Jurkat, Clone E6-1 (cell line): Measurements from ENCODE around the gene PIK3IP1.
A peak's percentile ranks its signal among the peaks of the same experiment; 100 is the strongest.

Experiments used
- DNase-seq: peaks from one replicate; pipeline ENCODE4 v3.0.0-alpha.2; 2011; ENCODE audit warnings: low read depth, low spot score
- H3K4me3 ChIP-seq: 2 replicates; pipeline ENCODE4 v1.5.1; 2011; ENCODE audit warnings: mild to moderate bottlenecking, low read length, control low read depth, moderate library complexity

Gene PIK3IP1

GRCh38 chr22:31284281-31285155 lies 7.8 kb downstream of the PIK3IP1 start:
- no peak overlapping the region for H3K4me3 ChIP-seq
- peak; percentile 22 for DNase-seq

GRCh38 chr22:31282748-31283468 lies 9.4 kb downstream of the PIK3IP1 start:
- no peak for DNase-seq
- no peak overlapping the region for H3K4me3 ChIP-seq

GRCh38 chr22:31281733-31282132 lies 10.6 kb downstream of the PIK3IP1 start:
- no peak overlapping the region for H3K4me3 ChIP-seq
- DNase-seq, result no peak

GRCh38 chr22:31279821-31280505 lies 12.3 kb downstream of the PIK3IP1 start:
- H3K4me3 ChIP-seq, result no peak overlapping the region
- no peak for DNase-seq

- H3K4me3 ChIP-seq, result no peak overlapping the region
- no peak for DNase-seq
Measured at GRCh38 chr22:31279327-31279669, 13.0 kb downstream of the PIK3IP1 start.

- peak; percentile 41 for DNase-seq
- H3K4me3 ChIP-seq, result no peak overlapping the region
Measured at GRCh38 chr22:31278626-31279326, 13.5 kb downstream of the PIK3IP1 start.

DNA sequence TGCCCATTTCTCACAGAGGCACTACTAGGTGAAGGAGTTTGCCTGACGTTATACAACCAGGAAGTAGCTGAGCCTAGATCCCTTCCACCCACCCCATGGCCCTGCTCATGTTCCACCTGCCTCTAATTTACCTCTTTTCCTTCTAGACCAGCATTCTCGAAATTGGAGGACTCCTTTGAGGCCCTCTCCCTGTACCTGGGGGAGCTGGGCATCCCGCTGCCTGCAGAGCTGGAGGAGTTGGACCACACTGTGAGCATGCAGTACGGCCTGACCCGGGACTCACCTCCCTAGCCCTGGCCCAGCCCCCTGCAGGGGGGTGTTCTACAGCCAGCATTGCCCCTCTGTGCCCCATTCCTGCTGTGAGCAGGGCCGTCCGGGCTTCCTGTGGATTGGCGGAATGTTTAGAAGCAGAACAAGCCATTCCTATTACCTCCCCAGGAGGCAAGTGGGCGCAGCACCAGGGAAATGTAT lies 14.1 kb downstream of the PIK3IP1 start:
- no peak overlapping the region for H3K4me3 ChIP-seq

GRCh38 chr22:31277741-31278140 lies 14.5 kb downstream of the PIK3IP1 start:
- no peak for DNase-seq
- no peak overlapping the region for H3K4me3 ChIP-seq

More for the DNA sequence above, 14.1 kb downstream of the PIK3IP1 start:
- no peak for DNase-seq

DNA sequence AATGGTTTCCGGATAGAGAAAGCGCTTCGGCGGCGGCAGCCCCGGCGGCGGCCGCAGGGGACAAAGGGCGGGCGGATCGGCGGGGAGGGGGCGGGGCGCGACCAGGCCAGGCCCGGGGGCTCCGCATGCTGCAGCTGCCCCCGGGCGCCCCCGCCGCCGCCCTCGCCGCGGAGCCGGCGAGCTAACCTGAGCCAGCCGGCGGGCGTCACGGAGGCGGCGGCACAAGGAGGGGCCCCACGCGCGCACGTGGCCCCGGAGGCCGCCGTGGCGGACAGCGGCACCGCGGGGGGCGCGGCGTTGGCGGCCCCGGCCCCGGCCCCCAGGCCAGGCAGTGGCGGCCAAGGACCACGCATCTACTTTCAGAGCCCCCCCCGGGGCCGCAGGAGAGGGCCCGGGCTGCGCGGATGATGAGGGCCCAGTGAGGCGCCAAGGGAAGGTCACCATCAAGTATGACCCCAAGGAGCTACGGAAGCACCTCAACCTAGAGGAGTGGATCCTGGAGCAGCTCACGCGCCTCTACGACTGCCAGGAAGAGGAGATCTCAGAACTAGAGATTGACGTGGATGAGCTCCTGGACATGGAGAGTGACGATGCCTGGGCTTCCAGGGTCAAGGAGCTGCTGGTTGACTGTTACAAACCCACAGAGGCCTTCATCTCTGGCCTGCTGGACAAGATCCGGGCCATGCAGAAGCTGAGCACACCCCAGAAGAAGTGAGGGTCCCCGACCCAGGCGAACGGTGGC lies 15.7 kb downstream of the PIK3IP1 start:
- DNase-seq, result no peak
- H3K4me3 ChIP-seq, result no peak overlapping the region

GRCh38 chr22:31275576-31275975 lies 16.7 kb downstream of the PIK3IP1 start:
- no peak overlapping the region for H3K4me3 ChIP-seq
- no peak for DNase-seq

DNA sequence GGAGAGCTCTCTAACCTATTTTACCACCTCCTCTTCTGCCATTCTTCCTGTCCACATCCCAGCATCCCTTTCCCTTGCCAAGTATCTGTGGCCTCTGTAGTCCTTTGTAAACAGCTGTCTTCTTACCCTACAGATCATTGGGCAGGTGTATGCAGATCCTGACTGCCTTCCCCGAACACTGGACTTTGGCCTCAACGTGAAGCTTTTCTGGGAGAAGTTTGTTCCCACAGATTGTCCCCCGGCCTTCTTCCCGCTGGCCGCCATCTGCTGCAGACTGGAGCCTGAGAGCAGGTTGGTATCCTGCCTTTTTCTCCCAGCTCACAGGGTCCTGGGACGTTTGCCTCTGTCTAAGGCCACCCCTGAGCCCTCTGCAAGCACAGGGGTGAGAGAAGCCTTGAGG lies 17.3 kb downstream of the PIK3IP1 start:
- DNase-seq, result no peak
- H3K4me3 ChIP-seq, result no peak overlapping the region

DNA sequence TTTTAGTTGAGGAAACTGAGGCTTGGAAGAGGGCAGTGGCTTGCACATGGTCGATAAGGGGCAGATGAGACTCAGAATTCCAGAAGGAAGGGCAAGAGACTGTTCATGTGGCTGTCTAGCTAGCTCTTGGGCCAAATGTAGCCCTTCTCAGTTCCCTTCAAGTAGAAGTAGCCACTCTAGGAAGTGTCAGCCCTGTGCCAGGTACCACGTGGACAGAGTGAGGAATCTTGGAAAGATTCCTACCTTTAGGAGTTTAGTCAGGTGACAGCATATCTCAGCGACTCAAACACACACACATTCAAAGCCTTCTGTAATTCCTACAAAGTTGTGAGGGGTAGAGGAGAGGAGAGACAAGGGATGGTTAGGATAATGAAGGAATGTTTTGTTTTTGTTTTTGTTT lies 18.3 kb downstream of the PIK3IP1 start:
- no peak overlapping the region for H3K4me3 ChIP-seq
- DNase-seq, result no peak

- H3K4me3 ChIP-seq, result no peak overlapping the region
- DNase-seq, result peak; percentile 36
Measured at GRCh38 chr22:31272522-31273446, 19.5 kb downstream of the PIK3IP1 start.

- no peak overlapping the region for H3K4me3 ChIP-seq
- DNase-seq, result no peak
Measured at GRCh38 chr22:31271485-31271884, 20.8 kb downstream of the PIK3IP1 start.

GRCh38 chr22:31271026-31271425 lies 21.3 kb downstream of the PIK3IP1 start:
- H3K4me3 ChIP-seq, result no peak overlapping the region
- no peak for DNase-seq

DNA sequence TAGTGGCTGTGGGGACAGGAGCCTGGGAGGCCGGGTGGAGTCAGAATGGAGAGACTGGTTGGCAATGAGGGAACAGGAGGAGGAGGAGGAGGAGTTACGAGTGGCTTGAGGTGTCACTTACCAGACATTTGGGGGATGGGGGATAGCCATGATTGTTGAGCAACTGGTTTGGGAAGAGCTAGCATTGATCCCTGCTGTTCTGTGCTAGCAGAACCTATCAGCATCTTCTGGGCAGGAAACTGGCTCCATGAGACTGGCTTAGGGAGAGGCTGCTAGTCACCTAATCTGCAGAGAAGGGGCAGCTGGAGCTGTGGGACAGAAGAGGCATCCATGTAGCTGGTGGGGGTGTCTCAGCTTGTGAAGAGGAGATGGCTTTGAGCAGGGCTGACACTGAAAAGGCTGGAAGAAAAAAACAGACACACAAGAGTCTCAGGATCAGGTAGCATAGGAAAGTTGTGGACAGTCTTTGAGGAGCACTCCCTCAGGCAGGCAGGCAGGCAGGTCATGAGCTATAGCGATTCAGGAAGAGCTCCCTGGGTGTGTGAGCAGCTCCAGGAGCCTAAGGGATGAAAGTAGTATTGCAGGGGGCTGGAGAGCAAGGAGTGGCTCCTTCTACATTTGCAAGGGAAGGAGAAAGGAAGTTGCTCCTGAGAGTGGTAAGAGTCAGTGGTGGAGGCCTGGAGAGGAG lies 22.3 kb downstream of the PIK3IP1 start:
- no peak for DNase-seq

GRCh38 chr22:31268281-31268680 lies 24.0 kb downstream of the PIK3IP1 start:
- no peak overlapping the region for H3K4me3 ChIP-seq
- no peak for DNase-seq

More for the DNA sequence above, 22.3 kb downstream of the PIK3IP1 start:
- no peak overlapping the region for H3K4me3 ChIP-seq
